Measurements from ENCODE around the gene HBA2.

DNA sequence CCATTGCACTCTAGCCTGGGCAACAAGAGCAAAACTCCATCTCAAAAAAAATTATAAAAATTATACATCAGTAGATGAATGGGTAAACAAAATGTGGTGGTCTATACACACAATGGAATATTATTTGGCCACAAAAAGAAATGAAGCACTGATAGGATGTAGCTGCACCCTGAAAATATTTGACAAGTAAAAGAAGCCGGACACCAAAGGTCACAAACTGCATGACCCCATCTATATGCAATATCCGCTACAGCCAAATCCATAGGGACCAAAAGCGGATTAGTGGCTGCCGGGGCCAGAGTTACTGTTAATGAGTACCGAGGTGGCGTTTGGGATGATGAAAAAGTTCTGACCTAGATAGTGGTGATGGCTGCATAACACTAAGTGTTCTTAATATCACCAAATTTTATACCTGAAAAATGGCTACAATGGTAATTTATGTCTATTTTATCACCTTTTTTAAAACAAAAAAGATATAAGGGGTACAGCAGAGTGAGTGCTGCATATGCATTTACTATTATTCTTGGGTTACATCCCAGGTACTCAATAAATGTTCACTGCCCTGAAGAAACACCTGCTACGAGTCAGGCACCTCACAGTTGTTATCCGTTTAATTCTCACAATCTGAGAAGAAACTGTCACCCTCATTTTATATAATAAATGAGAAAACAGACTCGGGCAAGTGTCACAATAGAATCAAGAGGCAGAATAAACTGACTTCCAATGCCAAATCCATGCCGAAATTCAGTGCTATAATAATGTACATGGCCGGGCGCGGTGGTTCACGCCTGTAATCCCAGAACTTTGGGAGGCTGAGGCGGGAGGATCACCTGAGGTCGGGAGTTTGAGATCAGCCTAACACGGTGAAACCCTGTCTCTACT is 6.8 kb downstream of the HBA2 start:
- TF ChIP-seq, protein P1, sequence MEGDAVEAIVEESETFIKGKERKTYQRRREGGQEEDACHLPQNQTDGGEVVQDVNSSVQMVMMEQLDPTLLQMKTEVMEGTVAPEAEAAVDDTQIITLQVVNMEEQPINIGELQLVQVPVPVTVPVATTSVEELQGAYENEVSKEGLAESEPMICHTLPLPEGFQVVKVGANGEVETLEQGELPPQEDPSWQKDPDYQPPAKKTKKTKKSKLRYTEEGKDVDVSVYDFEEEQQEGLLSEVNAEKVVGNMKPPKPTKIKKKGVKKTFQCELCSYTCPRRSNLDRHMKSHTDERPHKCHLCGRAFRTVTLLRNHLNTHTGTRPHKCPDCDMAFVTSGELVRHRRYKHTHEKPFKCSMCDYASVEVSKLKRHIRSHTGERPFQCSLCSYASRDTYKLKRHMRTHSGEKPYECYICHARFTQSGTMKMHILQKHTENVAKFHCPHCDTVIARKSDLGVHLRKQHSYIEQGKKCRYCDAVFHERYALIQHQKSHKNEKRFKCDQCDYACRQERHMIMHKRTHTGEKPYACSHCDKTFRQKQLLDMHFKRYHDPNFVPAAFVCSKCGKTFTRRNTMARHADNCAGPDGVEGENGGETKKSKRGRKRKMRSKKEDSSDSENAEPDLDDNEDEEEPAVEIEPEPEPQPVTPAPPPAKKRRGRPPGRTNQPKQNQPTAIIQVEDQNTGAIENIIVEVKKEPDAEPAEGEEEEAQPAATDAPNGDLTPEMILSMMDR (IDR thresholded peaks at IDR 0.05): no peak
- TF ChIP-seq EP300 (IDR thresholded peaks at IDR 0.05) (no peak), POLR2A (IDR thresholded peaks at IDR 0.05) (no peak)

Data from upper lobe of left lung (tissue), 4 donors.